IMR-90 (cell line): ENCODE data around the gene MAML3. TPM values are rescaled to one million over a fixed set of nuclear protein-coding genes. Genes with fewer than 3 reads are reported as not detected.

ENCODE experiments used
- ATAC-seq: fragments of 200-7000 bp; cut with Tn5 transposase; 2 replicates; pipeline ENCODE4 v1.9.1; 2020; ENCODE audit warnings: low read depth, mild to moderate bottlenecking, moderate library complexity
- BruUV-seq: library from RNA; stranded (reverse); fragments of 400-500 nt; replicated peaks from 2 replicates; lab custom pipeline; 2021; lab: Mats Ljungman, UMichigan
- CTCF ChIA-PET: fragments of 300-600 bp; formaldehyde crosslinking; extraction: SDS; loops from one replicate; lab custom pipeline; 2021; ENCODE audit warnings: antibody characterized with exemption; lab: Yijun Ruan, JAX
- POLR2A ChIA-PET: fragments of 300-600 bp; sonication (Branson Sonifier 250); formaldehyde crosslinking; loops from one replicate; lab custom pipeline; 2022; ENCODE audit warnings: antibody characterized with exemption; ENCODE audit not compliant: unreplicated experiment; lab: Charles Lee
- DNase-seq: peaks from one replicate; pipeline ENCODE4 v3.0.0; 2013
- H2AFZ ChIP-seq: replicated peaks from 2 replicates; pipeline ENCODE3; 2013; ENCODE audit warnings: low read length, mild to moderate bottlenecking; ENCODE audit not compliant: poor library complexity
- H2AK5ac ChIP-seq: 2 replicates; pipeline ENCODE4 v1.6.1; 2013; ENCODE audit warnings: low read depth, low read length, inconsistent platforms
- H2AK9ac ChIP-seq: replicated peaks from 2 replicates; pipeline ENCODE3; 2013; ENCODE audit warnings: mild to moderate bottlenecking, low read depth, low read length, moderate library complexity; ENCODE audit not compliant: poor library complexity
- H2BK120ac ChIP-seq: 2 replicates; pipeline ENCODE4 v1.6.1; 2013; ENCODE audit warnings: low read depth, low read length, inconsistent platforms
- H2BK15ac ChIP-seq: 3 replicates; pipeline ENCODE4 v1.6.1; 2013; ENCODE audit warnings: low read depth, low read length, inconsistent platforms
- H2BK20ac ChIP-seq: 2 replicates; pipeline ENCODE4 v1.6.1; 2013; ENCODE audit warnings: low read depth, mild to moderate bottlenecking, inconsistent platforms, low read length, moderate library complexity
- H2BK5ac ChIP-seq: 2 replicates; pipeline ENCODE4 v1.6.1; 2013; ENCODE audit warnings: mild to moderate bottlenecking, low read depth, low read length, inconsistent platforms; ENCODE audit not compliant: poor library complexity, severe bottlenecking
- H3K14ac ChIP-seq: replicated peaks from 2 replicates; pipeline ENCODE4 v1.6.1; 2013; ENCODE audit warnings: low read depth, low read length, inconsistent platforms
- H3K18ac ChIP-seq: 2 replicates; pipeline ENCODE4 v1.6.1; 2013; ENCODE audit warnings: low read depth, low read length, control low read depth
- H3K23ac ChIP-seq: 2 replicates; pipeline ENCODE4 v1.6.1; 2013; ENCODE audit warnings: low read depth, low read length, inconsistent platforms
- H3K27ac ChIP-seq: 2 replicates; pipeline ENCODE4 v1.5.1; 2013; ENCODE audit warnings: mild to moderate bottlenecking, control low read depth, low read length; ENCODE audit not compliant: insufficient read depth
- H3K27me3 ChIP-seq: 2 replicates; pipeline ENCODE4 v1.6.1; 2013; ENCODE audit warnings: low read length; ENCODE audit not compliant: control insufficient read depth, insufficient read depth
- H3K36me3 ChIP-seq: 2 replicates; pipeline ENCODE4 v1.6.1; 2013; ENCODE audit warnings: low read length, mixed read lengths; ENCODE audit not compliant: control insufficient read depth, insufficient read depth
- H3K4ac ChIP-seq: 2 replicates; pipeline ENCODE4 v1.6.1; 2013; ENCODE audit warnings: low read depth, low read length, inconsistent platforms
- H3K4me1 ChIP-seq: 2 replicates; pipeline ENCODE4 v1.6.1; 2013; ENCODE audit warnings: low read length, mixed read lengths; ENCODE audit not compliant: control insufficient read depth, insufficient read depth
- H3K4me2 ChIP-seq: 2 replicates; pipeline ENCODE4 v1.6.1; 2013; ENCODE audit warnings: low read depth, mild to moderate bottlenecking, control low read depth, low read length, moderate library complexity
- H3K4me3 ChIP-seq: 2 replicates; pipeline ENCODE4 v1.5.1; 2013; ENCODE audit warnings: low read depth, mild to moderate bottlenecking, control low read depth, low read length, moderate library complexity; ENCODE audit not compliant: insufficient read depth
- H3K56ac ChIP-seq: 2 replicates; pipeline ENCODE4 v1.6.1; 2013; ENCODE audit warnings: low read length, inconsistent platforms; ENCODE audit not compliant: insufficient read depth; ENCODE audit errors: extremely low read depth
- H3K79me1 ChIP-seq, 2 experiments: 2 replicates each; pipeline ENCODE4 v1.6.1; 2013; ENCODE audit warnings: low read length in 2 of 2, inconsistent platforms in 1 of 2, low read depth in 1 of 2
- H3K9ac ChIP-seq: 2 replicates; pipeline ENCODE4 v1.6.1; 2013; ENCODE audit warnings: low read depth, low read length, control low read depth
- H3K9me1 ChIP-seq: 2 replicates; pipeline ENCODE4 v1.6.1; 2013; ENCODE audit warnings: low read length, inconsistent platforms; ENCODE audit not compliant: insufficient read depth
- H3K9me3 ChIP-seq: 2 replicates; pipeline ENCODE4 v1.6.1; 2013; ENCODE audit warnings: low read length; ENCODE audit not compliant: control insufficient read depth, insufficient read depth
- H4K20me1 ChIP-seq: 2 replicates; pipeline ENCODE4 v1.6.1; 2013; ENCODE audit warnings: low read length, inconsistent platforms; ENCODE audit not compliant: insufficient read depth
- H4K5ac ChIP-seq: 2 replicates; pipeline ENCODE4 v1.6.1; 2013; ENCODE audit warnings: mild to moderate bottlenecking, low read depth, low read length, control low read depth
- H4K8ac ChIP-seq, 2 experiments: 2 replicates each; pipeline ENCODE4 v1.6.1; 2013; ENCODE audit warnings: low read depth in 2 of 2, low read length in 2 of 2, control low read depth in 1 of 2, inconsistent platforms in 1 of 2
- H4K91ac ChIP-seq: 2 replicates; pipeline ENCODE4 v1.6.1; 2013; ENCODE audit warnings: low read depth, low read length, inconsistent platforms; ENCODE audit not compliant: insufficient read depth
- CEBPB ChIP-seq: IDR thresholded peaks from 2 replicates; pipeline ENCODE4 v1.6.1; 2012; ENCODE audit warnings: low read depth, low read length, improper control_type of control experiment
- CHD1 ChIP-seq: IDR thresholded peaks from 2 replicates; pipeline ENCODE4 v1.6.1; 2012; ENCODE audit warnings: low read depth, low read length, improper control_type of control experiment
- FOS ChIP-seq: fragments of 150-350 bp; IDR thresholded peaks from 2 replicates; pipeline ENCODE4 v1.6.1; 2016; ENCODE audit warnings: low read depth, low read length
- MAFK ChIP-seq: IDR thresholded peaks from 2 replicates; pipeline ENCODE4 v1.6.1; 2012; ENCODE audit warnings: low read depth, low read length, improper control_type of control experiment
- MAZ ChIP-seq: IDR thresholded peaks from 2 replicates; pipeline ENCODE4 v1.6.1; 2012; ENCODE audit warnings: low read depth, mild to moderate bottlenecking, low read length, improper control_type of control experiment, moderate library complexity, borderline replicate concordance
- MXI1 ChIP-seq: IDR thresholded peaks from 2 replicates; pipeline ENCODE4 v1.6.1; 2012; ENCODE audit warnings: low read depth, mild to moderate bottlenecking, low read length, moderate library complexity, borderline replicate concordance
- NFE2L2 ChIP-seq: fragments of 150-350 bp; IDR thresholded peaks from 2 replicates; pipeline ENCODE4 v1.6.1; 2016; ENCODE audit warnings: low read depth, mild to moderate bottlenecking, low read length
- POLR2A ChIP-seq: IDR thresholded peaks from 2 replicates; pipeline ENCODE4 v1.6.1; 2012; ENCODE audit warnings: mild to moderate bottlenecking, low read depth, low read length
- RAD21 ChIP-seq: IDR thresholded peaks from 2 replicates; pipeline ENCODE4 v1.6.1; 2012; ENCODE audit warnings: low read length, improper control_type of control experiment
- SMC3 ChIP-seq: fragments of 150-350 bp; IDR thresholded peaks from 2 replicates; pipeline ENCODE4 v1.6.1; 2016; ENCODE audit warnings: low read depth, mild to moderate bottlenecking, antibody characterized with exemption, low read length, moderate library complexity
- WGBS, 2 experiments: methylation state at CpG; one replicate each; pipeline versions ENCODE4 v1.1.5 to v1.1.7; 2013; ENCODE audit warnings: missing lambda C conversion rate in 2 of 2; ENCODE audit not compliant: insufficient read length in 1 of 2; ENCODE audit errors: extremely low coverage in 2 of 2; 5-methylcytosine and 5-hydroxymethylcytosine counted together
- dilution Hi-C: fragments of 300-500 bp; cut with HindIII; formaldehyde crosslinking; loops from one replicate; pipeline ENCODE4 v1.14.3; 2018; ENCODE audit warnings: low sequenced_read_pairs; ENCODE audit not compliant: unreplicated experiment
- in situ Hi-C: fragments of 300-500 bp; cut with MboI; formaldehyde crosslinking; loops from 3 replicates; pipeline ENCODE4 v1.14.3; 2019; ENCODE audit warnings: low sequenced_read_pairs, inconsistent platforms, mixed read lengths
- intact Hi-C: fragments of 100-400 bp; cut with micrococcal nuclease; formaldehyde crosslinking; loops from 2 replicates; pipeline ENCODE4 v1.10.0; 2022
- polyA plus RNA-seq, 3 experiments: library from polyadenylated mRNA; depleted of rRNA; stranded (reverse); fragments of >200 nt; gene quantifications; 2 replicates each; pipeline ENCODE4 v1.2.3, GENCODE V29; 2012; ENCODE audit warnings: low replicate concordance in 1 of 3
- total RNA-seq: library from RNA; depleted of rRNA; stranded (reverse); fragments of >200 nt; gene quantifications from 2 replicates; pipeline ENCODE4 v1.2.3, GENCODE V29; 2012
- TF ChIP-seq, protein P1 (sequence below): fragments of 150-350 bp; IDR thresholded peaks from 2 replicates; pipeline ENCODE4 v1.6.1; 2017; ENCODE audit warnings: mild to moderate bottlenecking, antibody characterized with exemption, low read length, low read depth
- TF ChIP-seq, protein P2 (sequence below): conservative IDR thresholded peaks from 2 replicates; pipeline ENCODE4 v1.5.1; 2012; ENCODE audit warnings: mild to moderate bottlenecking, low read depth, low read length, improper control_type of control experiment
- TF ChIP-seq, protein P3 (sequence below): fragments of 150-350 bp; IDR thresholded peaks from 2 replicates; pipeline ENCODE4 v1.6.1; 2016; ENCODE audit warnings: low read depth, mild to moderate bottlenecking, low read length, moderate library complexity, borderline replicate concordance

Gene MAML3
- total and polyA plus RNA-seq, 2 of the 4 experiments (the other 2 are of a cell fraction) = 0.90 to 1.7 TPM

DNA sequence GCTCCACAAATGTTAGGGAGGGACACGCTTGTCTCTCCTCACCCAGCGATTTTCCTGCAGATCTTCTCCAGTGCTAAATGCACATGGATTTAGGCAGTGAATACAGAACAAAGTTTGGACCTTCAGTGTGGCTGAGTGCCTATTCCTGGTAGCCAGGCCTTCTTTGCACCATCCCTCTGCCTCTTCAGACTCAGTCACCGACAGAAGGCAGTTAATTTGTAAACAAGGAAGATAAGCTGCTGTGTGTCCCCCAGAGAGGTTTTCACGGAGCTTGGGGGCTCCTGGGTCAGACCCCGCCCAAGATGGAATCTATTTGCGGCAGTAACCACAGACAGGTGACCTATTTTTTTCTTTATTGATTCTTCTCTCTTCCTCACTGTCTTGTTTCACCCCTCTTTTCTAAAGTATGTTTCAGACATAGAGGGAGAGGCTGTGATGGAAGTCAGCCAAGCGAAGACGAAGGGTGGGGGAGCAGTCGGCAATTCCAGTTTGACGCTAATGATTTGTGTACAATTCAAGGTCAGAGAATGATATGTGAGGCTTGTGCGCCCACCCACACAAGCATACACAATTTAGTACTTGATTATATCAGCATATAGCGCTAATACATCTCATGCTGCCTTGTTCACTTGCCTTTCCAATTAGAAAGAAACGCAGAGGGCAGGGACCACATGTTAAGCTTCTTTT, 287.6 kb downstream of the MAML3 start (continued):
- TF ChIP-seq MXI1 = no peak

DNA sequence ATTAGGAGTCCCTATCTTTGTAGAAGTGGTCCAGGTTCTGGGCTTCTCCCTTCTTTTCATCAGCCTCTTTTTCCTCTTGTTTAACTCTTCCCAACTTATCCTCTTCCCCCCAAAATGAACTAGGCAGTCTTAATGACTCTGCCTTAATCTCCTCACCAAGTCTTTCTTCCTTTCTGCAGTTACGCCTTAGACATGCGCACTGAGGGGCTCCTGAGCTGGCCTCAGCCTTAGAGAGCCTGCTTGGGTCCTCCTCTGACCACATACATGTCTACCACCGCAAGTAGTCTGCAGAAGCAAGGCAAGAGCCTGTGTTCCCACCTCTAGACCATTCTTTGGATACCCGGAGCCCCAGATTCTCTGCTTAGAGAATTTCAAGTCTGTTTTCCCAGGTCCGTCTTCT, 288.4 kb downstream of the MAML3 start:
- Histone ChIP-seq H2BK120ac (no peak overlapping the region), H4K8ac (no peak overlapping the region), H4K20me1 (no peaks in the 10 kb centered on the region), H3K4ac (no peak overlapping the region), H3K18ac (no peak overlapping the region), H3K9me3 (no peaks in the 10 kb centered on the region), H3K4me1 (peaks cover 3% of the 10 kb centered on the region; the same call in 1 of the 2 replicates), H2AK9ac (no peak overlapping the region), H3K4me3 (no peak overlapping the region), H3K23ac (no peak overlapping the region), H2AFZ (no peak overlapping the region), H2AK5ac (no peak overlapping the region), H3K27ac (no peak overlapping the region), H3K27me3 (no peaks in the 10 kb centered on the region), H3K79me1 (no peaks in the 10 kb centered on the region; a peak in 1 of 4 replicates), H4K91ac (no peak overlapping the region), H3K14ac (no peak overlapping the region; the same call in 1 of the 2 replicates), H2BK15ac (0 out of 3 replicates have a peak overlapping the region, but pooled peaks have one; percentile 8), H4K5ac (no peak overlapping the region), H2BK5ac (no peak overlapping the region), H3K4me2 (no peak overlapping the region), H2BK20ac (no peak overlapping the region), H3K56ac (no peak overlapping the region), H3K9ac (no peak overlapping the region), H3K9me1 (no peaks in the 10 kb centered on the region; the same call in 1 of the 2 replicates), H3K36me3 (no peaks in the 10 kb centered on the region)
- ATAC-seq = no peak
- intact Hi-C loops = no loop called here
- in situ Hi-C loops = no loop called here
- CTCF ChIA-PET = interaction anchor here (0.9 kb wide), 1 partner anchor 22 kb away, joined by 3 read pairs; no protein-coding TSS in a partner anchor
- POLR2A ChIA-PET = no interaction called here
- 100% methylated on average over 2 of the region's 5 CpGs; no CpG with 5 or more reads in 1 of the 2 experiments for WGBS, 2 experiments
- dilution Hi-C loops = no loop called here
- DNase-seq = no peak
- BruUV-seq = no TSS peak
- TF ChIP-seq NFE2L2 (no peak), MAFK (no peak), RAD21 (no peak), MXI1 (no peak), MAZ (no peak), CEBPB (no peak), FOS (no peak), POLR2A (no peak), SMC3 (no peak), CHD1 (no peak)
- TF ChIP-seq, protein P1, sequence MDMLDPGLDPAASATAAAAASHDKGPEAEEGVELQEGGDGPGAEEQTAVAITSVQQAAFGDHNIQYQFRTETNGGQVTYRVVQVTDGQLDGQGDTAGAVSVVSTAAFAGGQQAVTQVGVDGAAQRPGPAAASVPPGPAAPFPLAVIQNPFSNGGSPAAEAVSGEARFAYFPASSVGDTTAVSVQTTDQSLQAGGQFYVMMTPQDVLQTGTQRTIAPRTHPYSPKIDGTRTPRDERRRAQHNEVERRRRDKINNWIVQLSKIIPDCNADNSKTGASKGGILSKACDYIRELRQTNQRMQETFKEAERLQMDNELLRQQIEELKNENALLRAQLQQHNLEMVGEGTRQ = no peak
- TF ChIP-seq, protein P2, sequence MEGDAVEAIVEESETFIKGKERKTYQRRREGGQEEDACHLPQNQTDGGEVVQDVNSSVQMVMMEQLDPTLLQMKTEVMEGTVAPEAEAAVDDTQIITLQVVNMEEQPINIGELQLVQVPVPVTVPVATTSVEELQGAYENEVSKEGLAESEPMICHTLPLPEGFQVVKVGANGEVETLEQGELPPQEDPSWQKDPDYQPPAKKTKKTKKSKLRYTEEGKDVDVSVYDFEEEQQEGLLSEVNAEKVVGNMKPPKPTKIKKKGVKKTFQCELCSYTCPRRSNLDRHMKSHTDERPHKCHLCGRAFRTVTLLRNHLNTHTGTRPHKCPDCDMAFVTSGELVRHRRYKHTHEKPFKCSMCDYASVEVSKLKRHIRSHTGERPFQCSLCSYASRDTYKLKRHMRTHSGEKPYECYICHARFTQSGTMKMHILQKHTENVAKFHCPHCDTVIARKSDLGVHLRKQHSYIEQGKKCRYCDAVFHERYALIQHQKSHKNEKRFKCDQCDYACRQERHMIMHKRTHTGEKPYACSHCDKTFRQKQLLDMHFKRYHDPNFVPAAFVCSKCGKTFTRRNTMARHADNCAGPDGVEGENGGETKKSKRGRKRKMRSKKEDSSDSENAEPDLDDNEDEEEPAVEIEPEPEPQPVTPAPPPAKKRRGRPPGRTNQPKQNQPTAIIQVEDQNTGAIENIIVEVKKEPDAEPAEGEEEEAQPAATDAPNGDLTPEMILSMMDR = no peak
- TF ChIP-seq, protein P3, sequence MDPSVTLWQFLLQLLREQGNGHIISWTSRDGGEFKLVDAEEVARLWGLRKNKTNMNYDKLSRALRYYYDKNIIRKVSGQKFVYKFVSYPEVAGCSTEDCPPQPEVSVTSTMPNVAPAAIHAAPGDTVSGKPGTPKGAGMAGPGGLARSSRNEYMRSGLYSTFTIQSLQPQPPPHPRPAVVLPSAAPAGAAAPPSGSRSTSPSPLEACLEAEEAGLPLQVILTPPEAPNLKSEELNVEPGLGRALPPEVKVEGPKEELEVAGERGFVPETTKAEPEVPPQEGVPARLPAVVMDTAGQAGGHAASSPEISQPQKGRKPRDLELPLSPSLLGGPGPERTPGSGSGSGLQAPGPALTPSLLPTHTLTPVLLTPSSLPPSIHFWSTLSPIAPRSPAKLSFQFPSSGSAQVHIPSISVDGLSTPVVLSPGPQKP = no peak
